ENCODE data around the gene TEX22. TPM values are rescaled to one million over a fixed set of nuclear protein-coding genes. Genes with fewer than 3 reads are reported as not detected.
A peak's percentile ranks its signal among the peaks of the same experiment; 100 is the strongest.

TEX22 gene
- total RNA-seq, 1 donor from 2014 or later = 4.8 TPM

DNA sequence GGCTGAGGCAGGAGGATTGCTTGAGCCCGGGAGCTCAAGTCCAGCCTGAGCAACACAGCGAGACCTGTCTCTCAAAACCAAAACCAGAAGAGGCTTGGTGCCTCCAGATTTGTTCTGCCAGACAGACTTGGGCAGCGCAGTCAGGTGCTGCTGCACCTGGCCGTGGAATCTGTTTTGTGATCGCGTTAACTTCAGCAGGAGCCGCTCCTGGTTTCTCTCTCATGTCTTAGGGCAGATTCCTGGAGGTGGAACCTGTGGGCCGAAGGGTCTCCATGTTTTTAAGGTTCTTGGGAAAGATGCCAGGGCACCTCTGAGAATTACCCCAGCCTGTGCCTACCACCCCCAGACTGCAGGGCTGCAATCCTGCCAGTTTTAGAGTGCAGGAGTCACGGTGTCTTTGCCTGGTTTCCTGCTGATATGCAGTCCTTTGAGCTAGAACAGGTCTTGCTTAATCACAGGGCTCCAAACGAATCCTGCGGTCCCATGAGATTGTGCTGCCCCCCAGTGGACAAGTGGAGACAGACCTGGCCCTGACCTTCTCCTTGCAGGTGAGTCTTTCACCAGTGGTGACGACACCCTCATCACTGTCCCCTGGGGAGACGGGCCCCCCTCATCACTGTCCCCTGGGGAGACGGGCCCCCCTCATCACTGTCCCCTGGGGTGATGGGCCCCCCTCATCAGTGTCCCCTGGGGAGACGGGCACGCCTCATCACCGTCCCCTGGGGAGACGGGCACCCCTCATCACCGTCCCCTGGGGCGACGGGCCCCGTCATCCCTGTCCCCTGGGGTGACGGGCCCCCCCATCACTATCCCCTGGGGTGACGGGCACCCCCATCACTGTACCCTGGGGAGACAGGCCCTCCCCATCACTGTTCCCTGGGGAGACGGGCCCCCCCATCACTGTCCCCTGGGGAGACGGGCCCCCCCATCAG is 46.2 kb upstream of the TEX22 start:
- TF ChIP-seq, protein P1, sequence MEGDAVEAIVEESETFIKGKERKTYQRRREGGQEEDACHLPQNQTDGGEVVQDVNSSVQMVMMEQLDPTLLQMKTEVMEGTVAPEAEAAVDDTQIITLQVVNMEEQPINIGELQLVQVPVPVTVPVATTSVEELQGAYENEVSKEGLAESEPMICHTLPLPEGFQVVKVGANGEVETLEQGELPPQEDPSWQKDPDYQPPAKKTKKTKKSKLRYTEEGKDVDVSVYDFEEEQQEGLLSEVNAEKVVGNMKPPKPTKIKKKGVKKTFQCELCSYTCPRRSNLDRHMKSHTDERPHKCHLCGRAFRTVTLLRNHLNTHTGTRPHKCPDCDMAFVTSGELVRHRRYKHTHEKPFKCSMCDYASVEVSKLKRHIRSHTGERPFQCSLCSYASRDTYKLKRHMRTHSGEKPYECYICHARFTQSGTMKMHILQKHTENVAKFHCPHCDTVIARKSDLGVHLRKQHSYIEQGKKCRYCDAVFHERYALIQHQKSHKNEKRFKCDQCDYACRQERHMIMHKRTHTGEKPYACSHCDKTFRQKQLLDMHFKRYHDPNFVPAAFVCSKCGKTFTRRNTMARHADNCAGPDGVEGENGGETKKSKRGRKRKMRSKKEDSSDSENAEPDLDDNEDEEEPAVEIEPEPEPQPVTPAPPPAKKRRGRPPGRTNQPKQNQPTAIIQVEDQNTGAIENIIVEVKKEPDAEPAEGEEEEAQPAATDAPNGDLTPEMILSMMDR (IDR thresholded peaks at IDR 0.05; ENCODE audit: unreplicated experiment) = peak; percentile 79
- Mint-ChIP-seq H3K4me1 (peaks cover 2% of the 10 kb centered on the region), H3K9me3 (no peaks in the 10 kb centered on the region), H3K36me3 (no peaks in the 10 kb centered on the region), H3K4me3 (no peak overlapping the region), H3K27ac (peak overlapping the region; percentile 85), H3K27me3 (ENCODE audit: low read depth) (no peaks in the 10 kb centered on the region)
- peak; percentile 64 to 89 for DNase-seq (ENCODE audit: low spot score in 2 of 2, unreplicated experiment in 2 of 2)

DNA sequence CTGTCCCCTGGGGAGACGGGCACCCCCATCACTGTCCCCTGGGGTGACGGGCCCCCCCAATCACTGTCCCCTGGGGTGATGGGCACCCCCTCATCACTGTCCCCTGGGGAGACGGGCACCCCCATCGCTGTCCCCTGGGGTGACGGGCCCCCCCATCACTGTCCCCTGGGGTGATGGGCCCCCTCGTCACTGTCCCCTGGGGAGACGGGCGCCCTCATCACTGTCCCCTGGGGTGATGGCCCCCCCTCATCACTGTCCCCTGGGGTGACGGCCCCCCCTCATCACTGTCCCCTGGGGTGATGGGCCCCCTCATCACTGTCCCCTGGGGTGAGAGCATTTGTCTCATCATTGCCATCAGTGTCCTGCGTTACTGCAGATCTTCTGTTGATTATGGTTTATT is 45.2 kb upstream of the TEX22 start:
- Mint-ChIP-seq H3K4me1 (peaks cover 2% of the 10 kb centered on the region), H3K27me3 (ENCODE audit: low read depth) (no peaks in the 10 kb centered on the region), H3K27ac (no peak overlapping the region), H3K4me3 (no peak overlapping the region), H3K36me3 (no peaks in the 10 kb centered on the region), H3K9me3 (no peaks in the 10 kb centered on the region)
- TF ChIP-seq, protein P1 (IDR thresholded peaks at IDR 0.05; ENCODE audit: unreplicated experiment) = no peak
- DNase-seq (ENCODE audit: low spot score in 2 of 2, unreplicated experiment in 2 of 2) = no peak

DNA sequence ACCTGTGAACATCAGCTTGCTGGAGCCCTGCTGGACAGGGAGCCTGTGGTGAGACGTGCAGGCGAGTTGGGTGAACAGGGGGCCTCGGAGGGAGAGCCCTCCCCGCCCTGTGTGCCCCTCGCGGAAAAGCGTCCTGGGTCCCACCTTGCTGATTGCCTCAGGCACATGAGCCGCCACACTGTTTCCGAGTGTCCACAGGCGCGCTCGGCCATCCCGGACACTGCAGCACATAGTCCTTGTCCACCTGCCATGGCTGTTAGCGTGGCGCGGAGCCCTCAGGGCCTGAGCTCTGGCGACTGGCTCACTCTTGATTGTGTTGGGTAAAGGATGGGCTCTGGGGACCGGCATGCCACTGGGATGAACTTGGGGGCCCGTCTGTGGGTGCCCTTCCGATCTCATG is 43.8 kb upstream of the TEX22 start:
- Mint-ChIP-seq H3K27ac (no peak overlapping the region), H3K4me3 (no peak overlapping the region), H3K27me3 (ENCODE audit: low read depth) (no peaks in the 10 kb centered on the region), H3K4me1 (peaks cover 2% of the 10 kb centered on the region), H3K9me3 (no peaks in the 10 kb centered on the region), H3K36me3 (peaks cover 3% of the 10 kb centered on the region)
- no peak for DNase-seq (ENCODE audit: low spot score in 2 of 2, unreplicated experiment in 2 of 2)
- TF ChIP-seq, protein P1 (IDR thresholded peaks at IDR 0.05; ENCODE audit: unreplicated experiment) = no peak

DNA sequence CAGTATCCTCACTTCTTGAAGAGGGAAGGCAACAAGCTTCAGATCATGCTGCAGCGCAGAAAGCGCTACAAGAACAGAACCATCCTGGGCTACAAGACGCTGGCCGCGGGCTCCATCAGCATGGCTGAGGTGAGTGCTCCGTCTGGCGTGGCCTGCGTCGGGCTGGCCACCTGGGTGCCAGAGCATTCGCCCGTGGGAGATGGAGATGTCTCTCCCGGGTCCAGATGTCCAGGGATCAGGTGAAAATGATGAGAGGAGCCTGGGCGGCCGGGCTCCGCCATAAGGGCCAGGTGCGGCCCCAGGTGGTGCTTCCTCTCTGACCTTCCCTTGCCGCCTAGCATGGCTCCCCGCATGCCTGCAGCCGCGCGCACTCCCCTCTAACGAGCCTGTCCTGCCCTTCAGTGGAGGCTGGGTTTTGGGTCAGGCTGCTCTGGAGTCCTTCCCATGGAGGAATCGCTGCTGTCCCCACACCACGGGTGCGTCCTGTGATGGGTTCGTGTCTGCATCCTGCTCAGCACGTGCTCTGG is 43.2 kb upstream of the TEX22 start:
- no peak overlapping the region for H3K27ac Mint-ChIP-seq
- peaks cover 3% of the 10 kb centered on the region for H3K36me3 Mint-ChIP-seq
- peaks cover 2% of the 10 kb centered on the region for H3K4me1 Mint-ChIP-seq
- H3K27me3 Mint-ChIP-seq (ENCODE audit: low read depth) = no peaks in the 10 kb centered on the region
- DNase-seq (ENCODE audit: low spot score in 2 of 2, unreplicated experiment in 2 of 2) = no peak
- TF ChIP-seq, protein P1 (IDR thresholded peaks at IDR 0.05; ENCODE audit: unreplicated experiment) = no peak
- no peak overlapping the region for H3K4me3 Mint-ChIP-seq
- no peaks in the 10 kb centered on the region for H3K9me3 Mint-ChIP-seq

DNA sequence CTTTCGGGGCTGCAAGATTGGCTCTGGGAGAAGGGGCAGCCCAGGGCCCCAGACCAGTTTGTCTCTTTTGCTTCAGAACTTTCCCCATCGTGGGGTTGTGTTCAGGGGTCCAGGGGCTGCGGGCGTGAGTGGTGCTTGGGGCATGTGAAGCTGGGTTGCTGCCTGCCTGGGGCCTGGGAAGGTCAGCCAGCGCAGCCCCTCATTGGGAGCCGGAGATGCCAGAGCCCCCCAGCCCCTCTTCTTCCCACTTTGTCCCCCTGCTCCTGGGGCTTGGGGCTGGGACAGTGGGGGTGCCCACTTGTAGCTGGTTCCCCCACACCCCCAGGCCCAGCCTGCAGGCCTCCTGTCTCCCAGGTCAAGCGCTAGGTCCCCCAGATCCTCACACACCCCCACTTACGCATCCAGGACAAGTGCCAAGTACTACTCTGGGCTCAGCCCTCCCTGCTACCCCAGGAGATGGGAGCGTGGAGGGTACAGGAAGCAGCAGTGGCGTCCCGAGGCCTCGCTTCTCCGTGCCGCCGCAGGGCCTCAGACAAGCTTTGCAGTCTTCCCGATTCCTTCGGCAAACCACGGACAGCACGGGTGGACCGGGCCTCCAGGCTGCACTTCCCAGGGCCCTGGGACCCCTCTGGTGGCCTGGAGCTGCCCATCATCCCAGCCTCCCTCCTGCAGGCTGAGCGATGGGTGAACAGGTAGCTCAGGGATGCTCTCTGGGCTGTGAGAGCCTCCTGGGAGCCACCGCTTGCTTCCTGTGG is 42.3 kb upstream of the TEX22 start:
- Mint-ChIP-seq H3K27ac (no peak overlapping the region), H3K4me3 (no peak overlapping the region), H3K27me3 (ENCODE audit: low read depth) (no peaks in the 10 kb centered on the region), H3K9me3 (no peaks in the 10 kb centered on the region), H3K36me3 (peaks cover 9% of the 10 kb centered on the region), H3K4me1 (peaks cover 2% of the 10 kb centered on the region)
- DNase-seq (ENCODE audit: low spot score in 2 of 2, unreplicated experiment in 2 of 2) = no peak
- TF ChIP-seq, protein P1 (IDR thresholded peaks at IDR 0.05; ENCODE audit: unreplicated experiment) = no peak
